ENCODE measurements around the gene C9orf85.

DNA sequence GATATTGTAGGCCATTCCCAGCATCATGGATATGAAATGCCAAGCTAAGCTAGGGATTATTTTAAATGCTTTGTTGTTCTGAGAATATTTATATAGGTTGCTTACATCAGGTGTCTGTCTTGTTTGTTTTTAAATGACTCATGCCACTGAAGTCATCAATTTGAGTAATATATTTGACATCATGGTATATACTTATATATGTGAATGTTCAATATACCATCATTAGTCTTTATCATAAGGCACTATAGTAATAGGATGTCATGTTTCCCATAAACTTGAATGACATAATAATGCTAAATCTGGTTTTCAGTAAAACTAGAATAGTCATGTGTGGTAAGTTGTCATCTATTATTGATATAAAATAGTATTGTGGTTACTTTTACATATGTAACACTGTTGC, 13.1 kb downstream of the C9orf85 start:
- TF ChIP-seq EZH2 (IDR thresholded peaks at IDR 0.05; ENCODE audit: borderline replicate concordance, low read depth, low read length, severe bottlenecking), result no peak
- TF ChIP-seq, protein P1, sequence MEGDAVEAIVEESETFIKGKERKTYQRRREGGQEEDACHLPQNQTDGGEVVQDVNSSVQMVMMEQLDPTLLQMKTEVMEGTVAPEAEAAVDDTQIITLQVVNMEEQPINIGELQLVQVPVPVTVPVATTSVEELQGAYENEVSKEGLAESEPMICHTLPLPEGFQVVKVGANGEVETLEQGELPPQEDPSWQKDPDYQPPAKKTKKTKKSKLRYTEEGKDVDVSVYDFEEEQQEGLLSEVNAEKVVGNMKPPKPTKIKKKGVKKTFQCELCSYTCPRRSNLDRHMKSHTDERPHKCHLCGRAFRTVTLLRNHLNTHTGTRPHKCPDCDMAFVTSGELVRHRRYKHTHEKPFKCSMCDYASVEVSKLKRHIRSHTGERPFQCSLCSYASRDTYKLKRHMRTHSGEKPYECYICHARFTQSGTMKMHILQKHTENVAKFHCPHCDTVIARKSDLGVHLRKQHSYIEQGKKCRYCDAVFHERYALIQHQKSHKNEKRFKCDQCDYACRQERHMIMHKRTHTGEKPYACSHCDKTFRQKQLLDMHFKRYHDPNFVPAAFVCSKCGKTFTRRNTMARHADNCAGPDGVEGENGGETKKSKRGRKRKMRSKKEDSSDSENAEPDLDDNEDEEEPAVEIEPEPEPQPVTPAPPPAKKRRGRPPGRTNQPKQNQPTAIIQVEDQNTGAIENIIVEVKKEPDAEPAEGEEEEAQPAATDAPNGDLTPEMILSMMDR (IDR thresholded peaks at IDR 0.05; ENCODE audit: extremely low read depth in 1 of 2, insufficient read depth in 1 of 2, low read depth in 1 of 2, low read length in 2 of 2), result no peak
- TF ChIP-seq POLR2AphosphoS5 (IDR thresholded peaks at IDR 0.05; ENCODE audit: insufficient read depth, low read depth, low read length), result no peak
- TF ChIP-seq POLR2A (IDR thresholded peaks at IDR 0.05; ENCODE audit: low read depth, low read length), result no peak
- TF ChIP-seq, protein P2, sequence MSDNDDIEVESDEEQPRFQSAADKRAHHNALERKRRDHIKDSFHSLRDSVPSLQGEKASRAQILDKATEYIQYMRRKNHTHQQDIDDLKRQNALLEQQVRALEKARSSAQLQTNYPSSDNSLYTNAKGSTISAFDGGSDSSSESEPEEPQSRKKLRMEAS (IDR thresholded peaks at IDR 0.05; ENCODE audit: insufficient read depth, insufficient read length), result no peak
- TF ChIP-seq JUN (IDR thresholded peaks at IDR 0.05; ENCODE audit: borderline replicate concordance, insufficient read depth, insufficient read length, low read depth), result no peak
- TF ChIP-seq MYC (IDR thresholded peaks at IDR 0.05; ENCODE audit: low read depth, low read length), result no peak
- no peak for TF ChIP-seq FOS (IDR thresholded peaks at IDR 0.05; ENCODE audit: borderline replicate concordance, insufficient read depth, low read length)
- no peak for TF ChIP-seq GATA2 (IDR thresholded peaks at IDR 0.05; ENCODE audit: insufficient read depth, insufficient read length, low read depth, low read length)
